Stromal cell of bone marrow (primary cell): ENCODE data around the gene AVL9.

Source experiments
- DNase-seq: peaks from one replicate; pipeline ENCODE4 v3.0.0-alpha.2; 2012; ENCODE audit warnings: low read depth

The AVL9 gene

DNA sequence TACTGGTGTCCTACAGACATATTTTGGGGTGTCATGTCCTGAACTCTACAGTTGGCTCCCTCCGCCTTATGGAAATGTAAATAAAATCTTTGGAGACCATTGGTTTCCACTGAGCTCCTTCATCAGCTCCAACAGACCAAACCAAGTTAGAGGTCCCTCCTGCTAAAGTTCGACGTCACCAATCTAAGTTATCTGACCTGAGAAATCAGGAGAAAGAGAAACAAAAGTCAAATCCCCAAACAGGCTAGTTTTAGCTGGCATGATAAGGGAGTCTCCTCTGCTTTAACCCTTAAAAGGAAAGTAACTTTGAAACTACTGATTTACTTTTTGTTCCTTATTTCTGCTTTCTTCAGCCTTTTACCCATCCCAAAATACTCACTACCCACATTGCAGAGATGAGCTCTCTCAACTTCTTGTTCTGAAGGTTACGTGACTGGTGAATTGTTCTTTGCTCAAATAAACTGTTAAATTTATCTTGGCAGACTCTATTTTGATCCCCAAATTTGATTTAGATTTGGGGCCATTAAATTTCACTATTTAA is 39.9 kb downstream of the AVL9 start:
- DNase-seq: no peak

- DNase-seq: no peak
These were observed 40.7 kb downstream of the AVL9 start for GRCh38 chr7:32536016-32536415.

DNA sequence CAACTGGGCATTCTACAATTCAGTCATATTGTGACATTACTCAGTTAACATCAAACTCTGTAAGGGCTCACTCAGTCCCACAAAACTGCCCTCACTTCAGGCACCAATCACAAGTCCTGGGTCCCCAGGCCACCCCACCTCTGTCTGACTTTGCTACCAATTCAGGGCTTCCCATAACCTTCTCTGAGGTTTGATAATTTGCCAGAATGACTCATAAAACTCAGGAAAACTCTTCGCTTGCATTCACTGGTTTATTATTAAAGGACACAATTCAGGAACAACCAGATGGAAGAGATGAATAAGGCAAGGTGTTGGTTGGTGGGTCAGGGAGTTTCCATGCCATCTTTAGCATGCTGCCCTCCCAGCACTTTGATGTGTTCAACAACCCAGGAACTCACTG is 41.3 kb downstream of the AVL9 start:
- DNase-seq: peak; percentile 44

GRCh38 chr7:32537760-32538159 is 42.5 kb downstream of the AVL9 start:
- DNase-seq: no peak

DNA sequence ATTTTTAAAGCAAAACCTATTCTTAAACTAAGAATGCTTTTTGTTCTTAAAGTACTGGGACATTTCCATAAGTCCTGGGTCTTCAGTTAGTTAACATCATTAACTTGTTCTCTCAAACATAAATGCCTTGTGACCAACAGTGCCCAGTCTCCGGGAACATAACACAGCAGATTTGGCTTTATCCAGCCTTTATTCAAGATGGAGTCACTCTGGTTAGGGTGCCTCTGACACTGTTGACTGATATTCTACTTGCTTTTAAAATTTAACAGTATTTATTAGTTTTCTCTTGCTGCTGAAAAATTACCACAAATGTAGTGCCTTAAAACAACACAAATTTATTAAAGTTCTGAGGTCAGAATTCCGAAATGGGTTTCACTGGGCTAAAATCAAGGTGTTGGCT is 44.1 kb downstream of the AVL9 start:
- no peak for DNase-seq

DNA sequence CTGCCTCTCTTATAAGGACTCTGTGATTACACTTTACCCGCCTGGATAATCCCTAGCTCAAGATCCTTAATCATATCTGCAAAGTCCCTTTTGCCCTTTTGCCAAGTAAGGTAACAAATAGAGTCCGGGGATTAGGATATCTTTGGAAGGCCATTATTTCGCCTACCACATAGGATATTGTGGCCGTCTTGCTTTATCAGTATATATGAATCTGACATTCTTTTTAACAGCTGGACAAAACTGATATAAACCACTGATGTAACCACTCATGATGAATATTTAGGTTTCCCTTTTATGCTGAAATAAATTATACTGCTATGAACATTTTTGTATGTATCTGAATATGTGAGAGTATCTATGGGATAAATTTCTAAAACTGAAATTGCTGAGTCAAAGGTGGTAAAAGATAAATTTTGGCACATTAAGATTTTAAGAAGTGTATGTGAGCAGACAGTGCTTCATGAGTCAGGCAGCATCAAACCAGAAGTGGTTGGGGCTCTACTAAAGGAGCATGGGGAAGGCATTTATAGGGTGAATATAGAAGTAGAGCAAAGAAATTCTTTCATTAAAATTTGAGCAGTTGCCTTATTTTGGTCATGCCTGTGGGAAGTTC is 44.7 kb downstream of the AVL9 start:
- no peak for DNase-seq

DNA sequence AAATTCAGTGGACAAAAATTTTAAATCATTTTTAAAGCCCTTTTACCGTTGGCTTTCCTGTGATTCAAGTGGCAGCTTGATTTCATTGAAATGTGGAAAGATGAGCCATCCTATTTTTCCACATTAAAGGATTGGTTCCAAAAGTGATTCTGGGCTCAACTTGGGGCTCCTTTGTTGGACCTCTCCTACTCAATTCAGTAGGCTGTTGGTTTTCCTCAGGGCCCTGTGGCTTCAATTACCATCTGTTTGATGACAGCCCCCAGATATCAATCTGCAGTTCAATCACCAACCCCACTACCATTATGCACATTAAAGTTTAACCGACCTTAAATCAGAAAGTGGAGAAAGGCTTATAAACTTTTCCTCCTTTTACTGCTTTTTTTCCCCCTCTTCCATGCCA is 47.3 kb downstream of the AVL9 start:
- DNase-seq: no peak

DNA sequence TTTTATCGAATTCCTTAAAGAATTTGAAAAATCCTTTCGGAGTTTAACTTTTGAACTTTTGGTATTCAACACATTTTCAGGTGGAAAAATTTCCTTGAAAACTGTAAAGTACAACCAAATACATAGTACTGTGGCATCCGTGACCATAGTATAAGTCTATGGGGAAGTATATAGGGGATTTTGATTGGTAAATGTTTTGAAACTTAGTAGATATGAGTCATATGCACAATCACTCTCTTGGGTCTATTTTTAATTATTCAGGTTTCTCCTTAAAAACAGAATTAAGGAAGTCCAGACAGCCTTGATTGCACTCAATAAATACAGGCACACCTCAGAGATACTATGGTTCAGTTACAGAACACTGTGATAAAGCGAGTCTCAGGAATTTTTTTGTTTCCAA is 64.2 kb downstream of the AVL9 start:
- DNase-seq: no peak

DNA sequence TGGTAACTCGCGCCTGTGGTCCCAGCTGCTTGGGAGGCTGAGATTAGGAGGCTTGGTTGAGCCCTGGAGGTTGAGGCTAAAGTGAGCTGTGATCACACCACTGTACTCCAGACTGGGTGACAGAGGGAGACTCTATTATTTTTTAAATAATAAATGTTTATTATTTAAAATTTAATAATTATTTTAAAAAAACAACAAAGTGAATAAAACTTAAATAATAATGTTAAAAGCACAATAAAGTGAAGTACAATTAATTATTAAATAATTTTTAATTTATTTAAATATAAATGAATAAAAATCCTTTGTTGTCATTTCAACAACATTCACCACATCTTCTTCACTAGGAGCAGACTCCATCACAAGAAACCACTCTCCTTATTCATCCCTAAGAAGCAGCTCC is 64.8 kb downstream of the AVL9 start:
- no peak for DNase-seq

GRCh38 chr7:32561613-32562012 is 66.3 kb downstream of the AVL9 start:
- no peak for DNase-seq

GRCh38 chr7:32564542-32564941 is 69.3 kb downstream of the AVL9 start:
- DNase-seq: no peak

GRCh38 chr7:32569388-32570289 is 74.3 kb downstream of the AVL9 start:
- no peak for DNase-seq

GRCh38 chr7:32573110-32573687 is 77.9 kb downstream of the AVL9 start:
- no peak for DNase-seq

DNA sequence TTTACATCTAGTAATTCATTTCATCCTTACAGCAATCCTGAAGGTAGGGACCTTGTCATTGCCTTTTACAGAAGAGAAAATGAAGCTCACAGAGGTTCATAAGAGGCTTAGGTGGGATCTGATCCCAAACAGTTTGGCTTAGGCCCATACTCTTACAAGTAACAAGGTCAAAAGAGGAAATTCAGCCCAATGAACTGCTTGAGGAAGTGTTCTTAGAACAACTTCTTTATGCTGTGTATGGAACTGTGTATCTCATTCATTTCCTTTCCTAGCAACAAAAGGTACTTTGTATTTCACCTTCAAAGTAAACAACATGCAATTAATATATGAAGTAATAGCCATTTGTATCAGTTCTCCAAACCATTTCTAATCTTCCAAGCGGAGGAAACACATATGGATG is 79.3 kb downstream of the AVL9 start:
- DNase-seq: no peak

DNA sequence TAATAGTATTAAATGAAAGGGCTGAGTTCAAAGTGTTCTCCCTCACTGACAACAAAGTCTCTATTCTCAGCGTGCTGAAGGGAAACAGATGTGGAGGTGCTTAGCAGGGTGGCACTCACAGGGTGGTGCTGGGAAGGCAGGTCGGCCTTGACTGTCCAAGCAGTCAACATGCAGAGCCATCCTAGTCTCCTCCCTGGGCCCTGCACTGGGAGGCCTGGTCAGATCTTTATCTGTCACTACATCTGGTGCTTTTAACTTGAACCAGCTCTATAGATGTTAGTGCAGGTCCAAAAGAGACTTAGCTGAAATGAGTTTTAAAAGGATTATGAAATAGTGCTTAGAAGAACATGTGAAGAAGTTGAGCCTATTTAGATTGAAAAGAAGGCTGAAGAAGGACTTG is 82.1 kb downstream of the AVL9 start:
- DNase-seq: no peak

GRCh38 chr7:32579776-32580175 is 84.5 kb downstream of the AVL9 start:
- no peak for DNase-seq

DNA sequence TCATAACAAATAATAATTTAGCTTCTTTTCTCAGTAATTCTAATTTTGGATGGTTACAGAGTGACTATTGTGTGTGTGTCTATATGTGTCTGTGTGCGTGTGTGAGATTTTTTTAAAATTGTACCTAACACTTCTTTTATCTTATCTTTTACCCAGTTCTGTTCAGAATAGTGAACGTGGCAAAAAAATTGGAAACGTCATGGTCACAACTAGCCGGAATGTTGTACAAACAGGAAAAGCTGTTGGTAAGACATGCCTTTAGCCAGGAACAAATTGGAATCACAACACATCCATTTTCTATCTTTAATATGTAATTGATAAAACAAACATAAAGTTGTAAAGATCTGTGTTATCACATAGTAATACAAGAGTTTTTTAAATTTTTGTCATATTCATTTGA is 85.4 kb downstream of the AVL9 start:
- DNase-seq: no peak

DNA sequence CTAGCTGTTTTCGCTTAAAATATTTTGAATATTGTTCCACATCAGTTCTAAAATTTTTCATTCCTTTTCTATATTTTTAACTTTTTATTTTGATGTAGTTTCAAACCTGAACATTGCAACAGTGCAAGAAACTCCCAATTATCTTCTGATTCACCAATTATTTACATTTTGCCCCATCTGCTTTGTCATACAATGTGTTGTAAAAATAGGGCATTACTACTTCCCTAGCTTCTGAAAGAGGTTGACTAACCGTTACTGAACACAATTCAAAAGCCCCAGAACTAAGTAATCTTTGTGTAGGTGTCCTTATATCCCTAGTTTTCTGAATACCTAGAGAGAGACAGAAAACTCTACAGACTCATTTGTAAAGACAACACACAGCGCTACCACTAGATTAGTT is 86.7 kb downstream of the AVL9 start:
- DNase-seq: no peak

GRCh38 chr7:32583791-32584190 is 88.5 kb downstream of the AVL9 start:
- DNase-seq: no peak

DNA sequence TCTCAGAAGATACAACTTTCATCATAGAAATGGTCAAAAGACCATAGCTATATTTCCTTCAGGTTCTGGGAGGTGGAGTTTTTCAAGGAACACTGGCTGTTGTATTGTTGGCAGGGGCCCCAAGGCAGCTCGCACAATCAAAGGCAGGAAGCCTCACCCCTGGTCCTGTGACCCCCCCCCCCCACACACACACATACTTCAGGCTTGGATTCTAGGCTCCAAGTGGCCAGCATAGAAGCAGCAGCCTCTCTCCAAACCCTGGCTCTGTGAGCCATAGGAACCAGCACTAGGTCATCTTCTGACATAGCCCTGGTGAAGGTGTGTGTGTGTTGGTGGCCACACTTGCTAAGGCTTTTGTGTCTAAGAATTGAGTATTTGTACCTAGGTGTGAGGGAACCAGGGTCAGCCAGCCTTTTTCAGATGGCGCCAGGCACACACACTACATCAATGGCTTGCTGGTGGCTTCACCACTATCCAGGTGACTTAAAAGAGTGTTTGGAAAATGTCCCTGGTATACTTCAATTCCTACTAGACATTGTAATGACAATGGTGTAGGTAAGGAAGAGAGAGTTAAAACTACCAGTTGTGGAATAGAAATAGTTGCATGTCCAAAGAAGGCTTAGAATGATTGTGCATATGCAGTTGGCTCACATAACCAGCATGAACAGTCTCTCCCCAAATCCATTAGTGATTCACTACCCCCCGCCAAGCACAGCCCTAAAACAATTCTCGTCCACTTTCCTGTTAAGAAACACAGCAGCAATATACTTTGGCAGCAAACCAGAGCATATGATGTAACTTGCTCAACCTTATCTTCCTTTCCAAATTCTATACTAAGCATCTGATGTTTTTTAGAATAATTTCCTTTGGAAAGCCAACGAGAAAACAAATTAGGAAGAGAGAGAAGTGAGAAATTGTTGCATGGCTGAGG is 91.3 kb downstream of the AVL9 start:
- peak; percentile 86 for DNase-seq

- no peak for DNase-seq
These were observed 92.2 kb downstream of the AVL9 start for GRCh38 chr7:32587411-32587948.

DNA sequence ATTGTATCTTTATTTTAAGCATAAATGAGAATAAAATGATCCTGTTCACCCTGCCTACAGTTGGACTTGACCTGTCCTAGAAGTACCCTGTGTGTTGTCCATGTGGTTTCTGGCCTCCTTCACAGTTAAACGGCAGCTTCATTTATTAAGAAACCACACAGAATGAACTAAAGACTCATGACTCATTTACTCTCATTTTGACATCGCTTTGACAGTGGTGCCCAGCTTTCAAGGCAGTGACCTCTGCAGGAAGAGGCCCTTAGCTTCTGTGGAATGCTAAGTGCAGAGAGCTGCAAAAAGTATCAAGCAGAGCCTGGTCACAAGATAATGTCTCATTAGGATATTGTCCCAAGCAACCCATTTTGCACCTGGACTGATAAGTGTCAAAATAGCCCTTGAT is 93.4 kb downstream of the AVL9 start:
- peak; percentile 67 for DNase-seq
